GM12872 (cell line): ENCODE measurements around the gene PTPRK.

Experiments used
- TF ChIP-seq, protein P1 (sequence below): IDR thresholded peaks from 3 replicates; pipeline ENCODE4 v1.5.1; 2011; ENCODE audit warnings: low read depth, mild to moderate bottlenecking, low read length, moderate library complexity; ENCODE audit not compliant: insufficient read depth

PTPRK gene

DNA sequence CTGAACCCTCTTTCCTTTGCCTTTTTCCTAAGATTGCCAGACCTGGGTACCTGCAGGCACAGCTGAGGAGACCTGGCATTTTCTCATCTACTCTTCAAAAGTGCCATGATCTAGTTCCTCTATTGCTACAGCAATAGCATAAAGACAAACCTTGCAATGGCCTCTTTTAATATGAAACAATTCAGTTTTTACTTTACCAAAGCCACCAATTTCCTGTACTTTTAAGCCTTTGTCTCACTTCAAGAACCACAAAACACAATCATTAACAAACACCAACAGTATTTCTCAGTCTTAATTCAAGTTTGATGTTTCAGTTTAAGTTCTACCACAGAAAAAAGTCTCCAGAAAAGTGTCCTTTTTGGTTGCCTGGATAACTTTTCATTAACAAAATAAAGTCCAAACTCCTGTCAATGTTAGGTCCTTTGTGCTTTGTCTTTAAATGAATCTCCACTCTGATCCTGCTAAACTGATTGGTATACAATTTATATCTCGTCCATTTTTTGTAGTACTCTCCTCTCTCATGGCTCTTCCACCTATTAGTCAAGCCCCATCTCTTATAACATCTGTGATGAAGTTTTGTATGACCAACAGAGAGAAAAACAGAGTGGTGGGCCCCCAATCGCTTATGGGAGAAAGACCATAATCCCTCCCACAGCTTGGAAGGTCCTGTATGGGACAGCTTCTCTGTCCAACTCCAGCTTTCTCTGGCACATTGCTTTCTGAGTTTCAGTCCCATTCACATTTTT is 569.1 kb downstream of the PTPRK start:
- TF ChIP-seq, protein P1, sequence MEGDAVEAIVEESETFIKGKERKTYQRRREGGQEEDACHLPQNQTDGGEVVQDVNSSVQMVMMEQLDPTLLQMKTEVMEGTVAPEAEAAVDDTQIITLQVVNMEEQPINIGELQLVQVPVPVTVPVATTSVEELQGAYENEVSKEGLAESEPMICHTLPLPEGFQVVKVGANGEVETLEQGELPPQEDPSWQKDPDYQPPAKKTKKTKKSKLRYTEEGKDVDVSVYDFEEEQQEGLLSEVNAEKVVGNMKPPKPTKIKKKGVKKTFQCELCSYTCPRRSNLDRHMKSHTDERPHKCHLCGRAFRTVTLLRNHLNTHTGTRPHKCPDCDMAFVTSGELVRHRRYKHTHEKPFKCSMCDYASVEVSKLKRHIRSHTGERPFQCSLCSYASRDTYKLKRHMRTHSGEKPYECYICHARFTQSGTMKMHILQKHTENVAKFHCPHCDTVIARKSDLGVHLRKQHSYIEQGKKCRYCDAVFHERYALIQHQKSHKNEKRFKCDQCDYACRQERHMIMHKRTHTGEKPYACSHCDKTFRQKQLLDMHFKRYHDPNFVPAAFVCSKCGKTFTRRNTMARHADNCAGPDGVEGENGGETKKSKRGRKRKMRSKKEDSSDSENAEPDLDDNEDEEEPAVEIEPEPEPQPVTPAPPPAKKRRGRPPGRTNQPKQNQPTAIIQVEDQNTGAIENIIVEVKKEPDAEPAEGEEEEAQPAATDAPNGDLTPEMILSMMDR: no peak

DNA sequence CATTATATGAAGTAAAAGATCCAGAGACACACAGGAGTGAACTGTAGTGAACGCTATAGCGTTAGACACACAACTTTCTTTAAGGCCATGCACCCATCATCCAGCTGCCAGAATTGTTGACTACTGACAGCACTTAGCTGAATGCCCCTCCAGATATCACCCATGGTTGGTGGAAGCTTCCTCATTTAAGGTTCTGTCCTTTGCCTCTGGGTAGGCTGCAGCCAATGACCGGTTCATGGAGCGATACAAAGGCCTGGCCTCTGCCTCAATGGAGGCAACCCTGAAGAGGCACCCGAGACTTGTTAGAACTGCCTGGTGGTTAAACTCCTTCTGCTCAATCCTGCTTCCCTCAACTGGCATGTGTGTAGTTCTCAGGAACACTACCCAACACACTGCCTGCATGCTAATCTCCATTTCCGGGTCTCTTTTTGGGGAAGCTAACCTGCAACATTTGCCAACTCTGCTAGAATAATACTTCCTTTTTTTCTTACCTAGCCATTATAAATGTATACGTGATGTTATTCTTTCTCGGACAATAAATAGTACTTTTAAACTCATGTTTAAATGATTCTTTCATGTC is 569.7 kb downstream of the PTPRK start:
- TF ChIP-seq, protein P1: no peak

DNA sequence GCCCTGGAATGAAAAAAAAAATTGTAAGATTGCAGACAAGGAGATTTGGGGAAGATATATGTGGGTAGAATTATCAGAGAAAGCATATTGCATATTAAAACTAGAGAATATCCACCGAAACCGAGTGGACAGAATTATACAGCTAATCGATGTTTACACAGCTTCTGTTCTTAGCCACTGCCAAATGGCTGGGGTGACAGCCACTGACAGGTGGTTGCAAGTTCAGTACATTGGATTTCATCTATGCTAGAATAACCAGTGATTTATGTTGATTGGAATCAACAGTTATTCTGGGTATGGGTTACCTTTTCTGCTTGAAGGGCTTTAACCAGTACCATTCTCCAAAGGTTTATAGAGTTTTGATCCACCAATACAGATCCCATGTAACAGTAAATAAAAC is 571.1 kb downstream of the PTPRK start:
- TF ChIP-seq, protein P1: no peak

DNA sequence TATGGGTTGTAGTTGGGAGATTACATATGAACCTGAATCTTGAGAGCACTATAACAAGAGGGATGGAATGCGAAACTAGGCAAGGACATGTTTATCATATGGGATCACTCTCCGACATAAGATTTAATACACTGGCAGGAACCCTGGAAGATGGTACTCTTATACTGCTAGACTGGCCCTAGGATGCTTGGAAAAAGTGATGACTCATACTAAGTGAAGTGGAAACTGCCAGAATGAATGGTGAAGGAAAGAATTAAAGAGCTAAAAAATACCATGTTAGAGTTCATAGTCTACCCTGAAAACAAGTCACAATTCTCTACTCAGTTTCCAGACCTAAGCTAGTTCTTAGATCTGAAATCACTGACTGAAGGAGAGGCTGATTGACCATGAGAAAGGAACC is 574.0 kb downstream of the PTPRK start:
- TF ChIP-seq, protein P1: no peak

DNA sequence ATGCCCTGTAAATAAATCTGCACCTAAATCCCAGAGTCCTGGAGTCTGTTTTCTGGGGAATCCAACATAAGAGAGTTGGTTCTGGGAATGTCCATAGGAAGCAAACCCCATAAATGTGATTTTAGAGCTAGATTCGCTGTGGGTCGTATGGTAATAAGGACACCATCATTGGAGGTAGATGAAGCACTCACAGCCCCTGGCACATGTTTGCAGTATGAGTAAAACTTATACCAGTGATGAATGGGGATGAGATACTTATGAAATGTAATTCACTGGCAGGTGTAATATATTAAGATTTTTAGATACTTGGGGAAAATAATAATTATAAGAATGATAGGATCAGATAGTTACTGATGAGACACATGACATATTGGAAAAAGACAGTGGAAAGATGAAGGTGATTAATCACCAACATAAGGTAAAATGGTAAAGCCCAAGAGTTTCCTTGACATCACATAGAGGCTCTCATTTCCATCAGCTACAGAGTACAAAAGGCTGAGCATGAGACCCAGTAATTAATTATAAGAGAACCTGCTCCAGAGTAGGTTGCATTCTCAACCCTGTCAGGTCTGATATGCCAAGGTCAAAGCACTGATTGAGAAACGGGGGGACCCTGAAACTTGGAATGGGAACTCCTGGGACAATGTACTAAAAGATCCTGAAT is 574.8 kb downstream of the PTPRK start:
- TF ChIP-seq, protein P1: no peak

DNA sequence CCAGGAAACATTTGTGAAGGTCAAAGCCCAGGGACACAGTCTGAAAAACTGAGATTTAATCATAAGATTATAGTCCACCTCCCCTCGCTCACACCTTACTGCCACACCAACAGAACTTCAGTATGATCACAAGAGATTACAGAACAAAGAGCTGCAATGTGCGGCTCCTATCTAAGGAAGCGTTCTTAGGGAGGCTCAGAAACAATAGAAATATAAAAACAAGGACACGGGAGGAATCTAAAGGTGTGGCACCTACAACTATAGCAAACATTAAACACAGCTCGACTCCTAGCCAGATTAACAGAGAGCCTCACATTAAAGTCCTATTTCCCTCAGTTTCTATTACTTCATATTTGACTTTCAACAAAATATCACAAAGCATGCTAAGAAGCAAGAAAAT is 579.2 kb downstream of the PTPRK start:
- TF ChIP-seq, protein P1: no peak

DNA sequence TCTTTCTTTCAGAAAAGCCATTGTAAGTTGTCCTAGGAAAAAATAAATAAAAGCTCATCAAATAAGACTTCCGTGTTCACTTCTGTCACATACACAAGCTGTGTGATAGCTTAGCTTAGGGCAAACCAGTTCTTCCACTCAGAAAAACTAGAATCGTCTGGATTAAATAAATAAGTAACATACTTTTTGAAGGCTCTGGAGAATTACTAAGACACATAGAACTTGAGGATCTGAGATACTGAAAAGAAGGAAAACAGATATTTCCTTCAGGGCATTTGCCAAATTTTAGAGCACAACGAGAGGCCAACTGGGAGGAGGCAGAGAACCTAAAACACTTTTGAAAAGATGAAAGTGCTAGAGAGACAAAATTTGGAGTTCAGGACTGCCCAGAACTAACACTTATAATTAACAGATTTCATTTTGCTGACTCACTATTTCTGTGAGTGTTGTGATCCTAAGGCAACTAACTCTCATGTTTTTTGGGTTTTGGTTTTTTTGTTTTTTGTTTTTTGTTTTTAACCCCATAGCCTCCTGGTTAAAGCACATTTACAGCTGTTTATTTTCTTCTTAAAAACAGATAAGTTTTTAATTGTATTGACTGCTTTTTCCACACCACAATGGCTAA is 580.8 kb downstream of the PTPRK start:
- TF ChIP-seq, protein P1: no peak
